IPS DF 6.9 (cell line): ENCODE data around the gene NUAK2.

Experiments
- DNase-seq: peaks from one replicate; pipeline ENCODE4 v3.0.0-alpha.2; 2013; ENCODE audit warnings: low read depth, low spot score
- H3K27ac ChIP-seq: one replicate; pipeline ENCODE4 v1.5.1; 2013; ENCODE audit warnings: low read length, control low read depth
- H3K27me3 ChIP-seq: 2 replicates; pipeline ENCODE4 v1.6.1; 2013; ENCODE audit warnings: mild to moderate bottlenecking, low read length; ENCODE audit not compliant: control insufficient read depth, insufficient read depth
- H3K36me3 ChIP-seq: 2 replicates; pipeline ENCODE4 v1.6.1; 2013; ENCODE audit warnings: low read length; ENCODE audit not compliant: control insufficient read depth, insufficient read depth
- H3K4me1 ChIP-seq: 2 replicates; pipeline ENCODE4 v1.6.1; 2013; ENCODE audit warnings: low read length; ENCODE audit not compliant: control insufficient read depth, insufficient read depth
- H3K4me3 ChIP-seq: 2 replicates; pipeline ENCODE4 v1.5.1; 2013; ENCODE audit warnings: mild to moderate bottlenecking, low read length
- H3K9me3 ChIP-seq: 2 replicates; pipeline ENCODE4 v1.6.1; 2013; ENCODE audit warnings: low read length, inconsistent platforms; ENCODE audit not compliant: control insufficient read depth, insufficient read depth
- WGBS: extraction: QIAGEN DNeasy Blood & Tissue Kit; methylation state at CpG from one replicate; pipeline ENCODE4 v1.1.7; 2013; ENCODE audit warnings: mixed read lengths, missing lambda C conversion rate; ENCODE audit not compliant: insufficient read length, insufficient coverage; 5-methylcytosine and 5-hydroxymethylcytosine counted together

The NUAK2 gene

DNA sequence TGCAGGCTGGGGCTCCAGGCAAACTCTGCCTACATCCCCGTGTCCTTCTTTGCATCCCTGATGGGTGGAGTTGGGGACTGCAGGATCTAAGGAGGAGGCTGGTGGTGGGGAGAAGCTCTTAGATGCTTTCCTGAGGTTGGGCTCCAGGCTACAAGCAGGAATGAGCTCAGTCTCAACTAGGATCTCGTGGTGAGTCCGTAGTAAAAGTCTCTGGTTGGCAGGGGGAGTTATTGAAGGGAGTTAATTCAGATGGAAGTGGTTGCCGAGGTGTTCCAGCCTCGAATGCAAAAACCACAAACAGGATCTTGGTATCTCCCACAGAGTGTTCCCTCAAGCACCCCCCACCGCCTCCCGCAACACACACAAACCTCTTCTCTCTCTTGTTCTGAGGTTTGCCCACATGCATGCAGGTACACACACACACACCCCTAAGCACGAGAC is 58.8 kb downstream of the NUAK2 start:
- WGBS = no CpG with 5 or more reads among the region's 8 CpGs

GRCh38 chr1:205261946-205262691 is 59.4 kb downstream of the NUAK2 start:
- no peak for DNase-seq
- H3K4me1 ChIP-seq = peaks cover 13% of the 10 kb centered on the region; the same call in 1 of the 2 replicates
- no CpG with 5 or more reads among the region's 5 CpGs for WGBS

More for the DNA sequence above, 58.8 kb downstream of the NUAK2 start:
- Histone ChIP-seq H3K9me3 (no peaks in the 10 kb centered on the region), H3K4me3 (no peak overlapping the region), H3K27ac (no peak overlapping the region), H3K27me3 (no peaks in the 10 kb centered on the region), H3K36me3 (no peaks in the 10 kb centered on the region; the same call in 1 of the 2 replicates), H3K4me1 (peaks cover 13% of the 10 kb centered on the region; the same call in 1 of the 2 replicates)
- no peak for DNase-seq

DNA sequence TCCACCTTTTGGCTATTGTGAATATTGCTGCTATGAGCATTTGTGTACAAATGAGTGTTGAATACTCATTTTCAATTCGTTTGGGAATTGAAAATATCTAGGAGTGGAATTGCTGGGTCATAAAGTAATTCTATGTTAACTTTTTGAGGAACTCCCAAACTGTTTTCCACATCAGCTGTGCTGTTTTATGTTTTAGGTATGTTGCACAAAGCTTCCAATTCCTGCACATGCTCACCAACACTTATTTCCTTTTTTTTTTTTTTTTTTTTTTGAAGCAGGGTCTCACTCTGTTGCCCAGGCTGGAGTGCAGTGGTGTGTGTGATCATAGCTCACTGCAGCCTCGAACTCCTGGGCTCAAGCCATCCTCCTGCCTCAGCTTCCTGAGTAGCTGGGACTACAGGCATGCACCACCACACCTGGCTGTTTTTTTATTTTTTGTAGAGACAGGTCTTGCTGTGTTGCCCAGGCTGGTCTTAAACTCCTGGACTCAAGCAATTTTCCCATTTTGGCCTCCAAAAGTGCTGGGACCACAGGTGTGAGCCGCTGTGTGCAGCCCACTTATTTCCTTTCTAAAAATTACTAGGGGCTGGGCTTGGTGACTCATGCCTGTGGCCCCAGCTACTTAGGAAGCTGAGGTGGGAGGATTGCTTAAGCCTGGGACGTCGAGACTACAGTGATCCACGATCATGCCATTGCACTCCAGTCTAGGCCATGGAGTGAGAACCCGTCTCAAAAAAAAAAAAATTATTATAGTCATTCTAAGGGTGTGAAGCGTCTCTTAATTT is 60.4 kb downstream of the NUAK2 start:
- DNase-seq = no peak
- Histone ChIP-seq H3K9me3 (no peaks in the 10 kb centered on the region), H3K4me1 (peaks cover 13% of the 10 kb centered on the region; the same call in 1 of the 2 replicates), H3K27me3 (no peaks in the 10 kb centered on the region), H3K27ac (no peak overlapping the region), H3K36me3 (no peaks in the 10 kb centered on the region; the same call in 1 of the 2 replicates), H3K4me3 (no peak overlapping the region)
- no CpG with 5 or more reads among the region's 8 CpGs for WGBS

More at GRCh38 chr1:205261946-205262691, 59.4 kb downstream of the NUAK2 start:
- no peaks in the 10 kb centered on the region; the same call in 1 of the 2 replicates for H3K36me3 ChIP-seq
- no peak overlapping the region for H3K27ac ChIP-seq
- no peak overlapping the region for H3K4me3 ChIP-seq
- H3K9me3 ChIP-seq = no peaks in the 10 kb centered on the region
- no peaks in the 10 kb centered on the region for H3K27me3 ChIP-seq

DNA sequence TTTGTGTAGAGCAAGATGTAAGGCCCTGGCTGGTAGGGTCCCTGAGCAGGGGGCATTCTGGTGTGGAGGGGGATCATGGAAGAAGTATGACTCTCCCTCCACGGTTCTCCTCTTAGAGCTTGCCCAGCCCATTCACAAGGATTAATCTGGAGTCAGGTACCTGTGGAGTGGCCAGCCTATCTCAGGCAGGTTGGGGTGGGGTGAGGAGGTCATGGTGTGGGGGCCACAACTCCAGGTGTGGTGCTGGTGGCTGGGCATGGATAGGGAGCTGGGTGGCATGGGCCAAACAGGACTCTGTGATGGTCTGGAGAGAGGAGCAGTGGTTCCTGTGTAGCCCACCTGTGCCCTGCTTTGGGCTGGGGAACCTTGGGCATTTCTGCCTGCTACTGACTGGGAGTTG is 61.5 kb downstream of the NUAK2 start:
- no peak for DNase-seq
- H3K27ac ChIP-seq = no peak overlapping the region
- no peak overlapping the region for H3K4me3 ChIP-seq
- H3K4me1 ChIP-seq = peaks cover 13% of the 10 kb centered on the region; the same call in 1 of the 2 replicates
- no peaks in the 10 kb centered on the region; the same call in 1 of the 2 replicates for H3K36me3 ChIP-seq
- H3K27me3 ChIP-seq = no peaks in the 10 kb centered on the region
- WGBS = no CpG with 5 or more reads among the region's 1 CpG
- no peaks in the 10 kb centered on the region for H3K9me3 ChIP-seq

DNA sequence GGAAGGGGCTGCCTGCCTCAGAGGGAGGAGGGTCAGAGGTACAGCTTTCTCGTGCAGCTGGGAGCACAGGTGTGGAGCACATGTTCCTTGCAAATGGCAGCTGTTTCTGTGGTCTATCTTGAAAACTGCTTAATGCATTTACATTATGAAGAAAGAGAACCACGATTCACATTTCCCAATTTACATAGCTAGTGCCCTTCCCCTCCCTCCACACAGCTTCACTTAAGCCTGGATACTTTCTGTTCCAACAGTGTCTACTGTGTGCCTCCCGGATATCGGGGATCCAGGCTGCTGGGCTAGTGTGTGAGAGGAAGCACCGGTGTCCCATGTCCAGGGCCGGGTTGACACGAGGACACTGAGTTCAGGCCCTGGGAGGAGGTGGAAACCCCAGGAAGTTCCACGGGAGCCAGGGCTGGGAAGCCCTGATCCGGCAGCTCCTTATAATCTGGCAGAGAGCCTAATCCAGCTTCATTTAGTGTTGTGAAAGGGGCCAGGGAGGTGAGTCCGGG is 62.2 kb downstream of the NUAK2 start:
- no peak overlapping the region for H3K4me3 ChIP-seq
- peaks cover 13% of the 10 kb centered on the region; the same call in 1 of the 2 replicates for H3K4me1 ChIP-seq
- no peaks in the 10 kb centered on the region; the same call in 1 of the 2 replicates for H3K36me3 ChIP-seq
- no peak for DNase-seq
- H3K9me3 ChIP-seq = no peaks in the 10 kb centered on the region
- no peak overlapping the region for H3K27ac ChIP-seq
- H3K27me3 ChIP-seq = no peaks in the 10 kb centered on the region
- no CpG with 5 or more reads among the region's 10 CpGs for WGBS

- no peaks in the 10 kb centered on the region for H3K9me3 ChIP-seq
- H3K4me1 ChIP-seq = peaks cover 13% of the 10 kb centered on the region; the same call in 1 of the 2 replicates
- no peak overlapping the region for H3K4me3 ChIP-seq
- no peaks in the 10 kb centered on the region; the same call in 1 of the 2 replicates for H3K36me3 ChIP-seq
- no peaks in the 10 kb centered on the region for H3K27me3 ChIP-seq
- no peak overlapping the region for H3K27ac ChIP-seq
- WGBS = no CpG with 5 or more reads among the region's 8 CpGs
- DNase-seq = no peak
Observed at GRCh38 chr1:205258719-205259118, 62.8 kb downstream of the NUAK2 start.

DNA sequence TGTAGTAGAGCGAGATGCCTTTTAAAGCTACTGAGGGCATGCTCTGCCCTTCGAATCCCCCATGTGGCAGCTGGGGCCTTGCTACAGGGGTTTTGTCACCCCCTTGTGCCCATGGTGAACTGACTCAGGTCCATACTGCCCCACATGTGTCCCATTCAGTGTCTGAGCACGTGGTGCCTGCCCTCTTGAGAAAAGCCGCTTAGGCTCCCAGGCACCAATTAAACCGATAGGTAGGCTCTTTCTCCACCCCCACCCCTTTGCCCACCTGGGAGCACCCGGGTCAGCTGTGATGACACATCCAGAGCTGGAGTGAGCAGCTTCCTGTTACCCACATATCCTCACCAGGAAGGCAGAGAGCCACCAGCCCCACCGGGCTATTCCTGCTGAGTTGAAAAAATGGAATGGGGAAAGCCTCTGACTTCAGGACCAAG is 63.3 kb downstream of the NUAK2 start:
- H3K36me3 ChIP-seq = no peaks in the 10 kb centered on the region; the same call in 1 of the 2 replicates
- no peak for DNase-seq
- H3K27me3 ChIP-seq = no peaks in the 10 kb centered on the region
- WGBS = no CpG with 5 or more reads among the region's 7 CpGs
- no peak overlapping the region for H3K4me3 ChIP-seq
- H3K4me1 ChIP-seq = peaks cover 13% of the 10 kb centered on the region; the same call in 1 of the 2 replicates
- H3K9me3 ChIP-seq = no peaks in the 10 kb centered on the region
- no peak overlapping the region for H3K27ac ChIP-seq

GRCh38 chr1:205257735-205258134 is 63.8 kb downstream of the NUAK2 start:
- Histone ChIP-seq H3K4me3 (no peak overlapping the region), H3K9me3 (no peaks in the 10 kb centered on the region), H3K4me1 (peaks cover 10% of the 10 kb centered on the region; the same call in 1 of the 2 replicates), H3K27ac (no peak overlapping the region), H3K36me3 (no peaks in the 10 kb centered on the region), H3K27me3 (no peaks in the 10 kb centered on the region)
- no CpG with 5 or more reads among the region's 2 CpGs for WGBS
- DNase-seq = no peak

GRCh38 chr1:205256951-205257625 is 64.5 kb downstream of the NUAK2 start:
- Histone ChIP-seq H3K27ac (no peak overlapping the region), H3K9me3 (no peaks in the 10 kb centered on the region), H3K36me3 (no peaks in the 10 kb centered on the region), H3K27me3 (no peaks in the 10 kb centered on the region), H3K4me3 (no peak overlapping the region), H3K4me1 (peaks cover 8% of the 10 kb centered on the region; the same call in 1 of the 2 replicates)
- no CpG with 5 or more reads among the region's 19 CpGs for WGBS
- no peak for DNase-seq
